Stimulated activated CD8-positive, alpha-beta memory T cell treated with anti-CD3 and anti-CD28 coated beads, Interleukin-15, amount 100 ng/mL, for 1 hour (primary cell): ENCODE results near the gene PARP3.
"Not testable (repeated sequence)": the region's sequence is repeated elsewhere in the genome, so short reads cannot be mapped to it uniquely, and the experiment has no call there.

Experiments used
- DNase-seq: peaks from one replicate; pipeline ENCODE4 v3.0.0-alpha.2; 2020; ENCODE audit warnings: low read depth

PARP3 gene

GRCh38 chr3:51941798-51942602 lies at the start of gene PARP3, which contains the start of gene RRP9:
TSS of gene PARP3 (plus strand) at chr3:51942363. CDS start at chr3:51943356, 993 bp downstream.
TSS of gene RRP9 (minus strand) at chr3:51941904. CDS start at chr3:51941867, 37 bp downstream.
- peak; percentile 98 for DNase-seq

GRCh38 chr3:51894391-51894790 lies 47.8 kb upstream of the PARP3 start:
- DNase-seq, result no peak

- no peak for DNase-seq
Observed at GRCh38 chr3:51894939-51895338, 47.2 kb upstream of the PARP3 start.

- DNase-seq, result no peak
Observed at GRCh38 chr3:51896607-51897305, 45.4 kb upstream of the PARP3 start.

DNA sequence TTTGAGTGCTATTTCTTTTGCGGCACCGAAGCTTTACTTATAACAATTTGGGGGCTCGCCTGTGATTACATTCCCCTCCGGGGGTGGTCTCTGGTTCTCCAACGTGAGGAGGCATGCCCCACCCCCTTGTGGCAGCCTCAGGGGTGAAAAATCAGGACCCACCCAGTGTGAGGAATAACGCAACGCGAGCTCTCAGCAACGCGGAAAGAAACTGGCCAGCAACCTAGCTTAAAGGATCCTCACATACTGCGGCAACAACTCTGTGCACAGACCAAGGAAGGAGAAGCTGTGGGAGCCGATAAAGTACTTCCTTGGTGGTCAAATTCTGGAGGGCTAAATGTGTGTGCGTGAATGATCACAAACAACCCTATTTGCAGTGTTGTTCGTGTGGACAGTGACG lies 44.8 kb upstream of the PARP3 start:
- DNase-seq, result no peak

DNA sequence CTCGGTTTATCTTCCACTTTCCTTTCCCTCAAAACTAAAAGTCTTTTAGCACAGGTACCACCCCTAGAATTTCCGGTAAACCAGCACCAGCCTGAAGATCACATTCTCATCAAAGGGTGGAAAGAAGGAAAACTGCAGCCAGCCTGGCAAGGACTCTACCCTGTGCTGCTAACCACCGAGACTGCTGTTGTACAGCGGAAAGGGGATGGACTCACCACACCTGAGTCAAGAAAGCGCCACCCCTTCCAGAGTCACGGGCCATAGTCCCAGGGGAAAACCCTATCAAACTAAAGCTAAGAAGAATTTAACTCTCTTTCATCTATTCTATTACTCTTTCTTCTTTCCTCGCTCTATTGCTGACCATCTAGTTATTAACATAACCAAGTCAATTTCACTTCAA lies 42.1 kb upstream of the PARP3 start:
- not testable (repeated sequence) for DNase-seq

- not testable (repeated sequence) for DNase-seq
Observed at GRCh38 chr3:51902361-51902760, 39.8 kb upstream of the PARP3 start.

DNA sequence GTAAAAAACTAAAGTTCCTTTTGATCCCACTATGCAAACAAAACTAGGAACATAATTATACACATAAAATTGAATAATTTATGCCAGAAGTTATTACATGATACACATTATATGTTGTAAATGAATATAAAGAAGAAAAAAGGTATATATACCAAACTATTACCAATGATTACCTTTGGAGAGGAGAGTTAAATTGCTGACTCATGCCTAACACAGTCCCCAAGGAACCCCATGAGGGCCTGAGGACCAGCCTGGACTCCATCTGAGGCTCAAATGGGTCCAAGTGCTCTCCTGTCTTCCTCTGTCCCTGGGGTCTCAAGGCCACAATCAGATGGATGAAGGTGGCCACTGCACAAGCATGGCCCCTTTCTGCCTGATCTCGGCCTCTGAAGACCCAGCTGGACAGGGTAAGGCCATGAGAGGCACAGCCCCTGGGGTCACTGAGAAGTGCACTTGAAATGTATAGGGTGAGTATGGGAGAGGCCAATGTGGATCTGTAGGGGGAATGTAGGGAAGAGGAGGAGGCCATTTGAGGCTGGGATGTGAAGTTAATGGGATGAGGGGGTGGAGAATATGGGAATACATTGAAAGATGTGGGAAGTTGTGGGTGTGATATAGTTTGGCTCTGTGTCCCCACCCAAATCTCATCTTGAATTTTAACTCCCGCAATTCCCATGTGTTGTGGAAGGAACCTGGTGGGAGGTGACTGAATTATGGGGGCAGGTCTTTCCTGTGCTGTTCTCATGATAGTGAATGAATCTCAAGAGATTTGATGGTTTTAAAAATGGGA lies 37.9 kb upstream of the PARP3 start:
- DNase-seq, result no peak

DNA sequence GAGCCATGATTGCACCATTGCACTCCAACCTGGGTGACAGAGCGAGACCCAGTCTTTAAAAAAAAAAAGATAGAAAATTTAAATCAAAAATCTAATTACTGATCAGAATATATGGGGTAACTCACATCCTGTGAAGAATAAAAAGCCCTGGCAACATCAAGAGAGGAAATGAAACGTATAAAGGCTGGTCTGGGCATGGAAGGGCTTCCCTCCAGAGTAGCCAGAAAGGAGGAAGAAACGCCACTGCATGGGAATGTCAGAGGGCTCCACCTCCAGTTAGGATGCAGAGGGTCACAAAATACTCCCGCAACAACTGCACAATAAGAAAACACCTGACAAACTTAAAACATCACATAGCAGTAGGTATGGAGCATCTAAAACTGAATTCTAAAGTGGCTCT lies 34.1 kb upstream of the PARP3 start:
- no peak for DNase-seq

DNA sequence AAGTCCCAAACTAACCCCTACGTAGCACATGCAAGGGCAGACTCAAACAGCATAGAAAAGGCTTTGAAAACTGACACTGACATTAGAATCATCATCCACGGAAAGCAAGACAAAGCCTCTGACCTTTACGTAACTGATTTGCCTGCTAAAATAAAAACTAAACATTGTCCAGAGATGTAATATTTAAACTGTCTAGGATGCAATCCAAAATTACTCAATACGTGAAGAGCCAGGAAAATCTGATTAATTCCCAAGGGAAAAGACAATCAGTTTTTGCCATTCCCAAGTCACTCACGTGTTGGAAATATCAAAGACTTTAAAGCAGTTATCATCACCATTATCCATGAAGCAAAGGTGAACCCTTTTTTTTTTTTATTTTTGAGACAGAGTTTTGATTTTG lies 25.7 kb upstream of the PARP3 start:
- DNase-seq, result no peak

DNA sequence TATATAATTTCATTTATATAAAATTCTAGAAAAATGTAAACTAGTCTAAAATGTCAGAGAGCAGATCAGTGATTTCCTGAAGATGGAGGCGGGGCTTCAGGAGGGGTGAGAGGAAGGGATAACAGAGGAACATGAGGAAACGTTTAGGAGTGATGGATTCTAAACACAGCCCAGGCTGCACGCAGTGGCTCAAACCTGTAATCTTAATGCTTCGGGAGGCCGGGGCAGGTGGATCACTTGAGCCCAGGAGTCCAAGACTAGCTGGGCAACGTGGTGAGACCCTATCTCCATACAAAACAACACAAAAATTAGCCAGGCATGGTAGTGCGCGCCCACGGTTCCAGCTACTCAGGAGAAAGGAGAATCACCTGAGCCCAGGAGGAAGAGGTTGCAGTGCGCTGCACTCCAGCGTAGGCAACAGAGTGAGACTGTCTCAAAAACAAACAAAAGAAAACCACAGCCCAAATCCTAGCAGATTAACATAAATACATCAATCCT lies 21.0 kb upstream of the PARP3 start:
- DNase-seq, result no peak

DNA sequence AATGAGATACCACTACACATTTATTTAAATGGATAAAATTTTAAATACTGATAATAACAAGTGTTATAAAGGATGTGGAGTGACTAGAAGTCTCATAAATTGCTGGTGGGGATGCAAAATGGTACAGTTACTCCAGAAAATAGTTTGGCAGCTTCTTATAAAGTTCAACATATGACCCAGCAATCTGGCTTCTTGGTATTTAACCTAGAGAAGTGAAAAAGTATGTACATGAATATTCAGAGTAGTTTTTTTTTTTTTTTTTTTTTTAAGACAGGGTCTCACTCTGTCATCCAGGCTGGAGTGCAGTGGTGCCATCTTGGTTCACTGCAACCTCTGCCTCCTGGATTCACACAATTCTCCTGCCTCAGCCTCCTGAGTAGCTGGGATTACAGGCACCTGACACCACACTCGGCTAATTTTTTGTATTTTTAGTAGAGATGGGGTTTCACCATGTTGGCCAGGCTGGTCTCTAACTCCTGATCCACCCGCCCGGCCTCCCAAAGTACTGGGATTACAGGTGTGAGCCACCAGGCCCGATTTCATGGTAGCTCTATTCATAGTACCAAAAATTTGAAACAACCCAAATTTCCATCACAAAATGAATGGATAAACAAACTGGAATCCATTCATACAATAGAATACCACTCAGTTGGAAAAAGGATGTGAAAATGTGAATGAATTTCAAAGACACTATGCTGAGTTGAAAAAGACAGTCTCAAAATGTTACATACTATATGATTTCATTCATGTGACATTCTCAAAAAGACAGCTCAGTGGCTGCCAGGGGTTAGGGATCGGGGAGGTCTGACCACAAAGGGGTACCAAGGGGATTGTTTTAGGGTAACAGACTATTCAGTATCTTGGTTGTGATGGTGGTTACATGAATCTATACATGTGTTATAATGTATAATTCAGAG lies 14.8 kb upstream of the PARP3 start:
- no peak for DNase-seq

DNA sequence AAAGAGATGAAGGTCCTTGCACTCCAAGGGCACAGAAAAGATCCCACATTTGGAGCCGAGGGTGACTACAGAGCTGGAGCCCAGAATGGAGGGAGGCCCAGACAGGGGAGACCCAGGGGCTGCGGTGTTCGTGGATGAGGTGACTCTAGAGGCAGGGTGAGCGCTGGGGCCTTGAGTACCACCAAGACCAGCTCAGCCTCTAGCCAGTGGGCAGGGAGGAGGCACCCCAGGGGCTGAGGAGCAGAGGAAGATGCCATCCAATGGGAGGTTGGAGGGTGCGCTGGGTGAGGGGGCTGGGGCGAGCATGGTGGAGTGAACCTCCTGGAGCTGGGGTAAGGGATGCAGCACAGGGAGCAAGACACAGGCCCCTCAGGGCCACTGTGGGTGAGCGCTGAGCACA lies 13.7 kb upstream of the PARP3 start:
- DNase-seq, result no peak

DNA sequence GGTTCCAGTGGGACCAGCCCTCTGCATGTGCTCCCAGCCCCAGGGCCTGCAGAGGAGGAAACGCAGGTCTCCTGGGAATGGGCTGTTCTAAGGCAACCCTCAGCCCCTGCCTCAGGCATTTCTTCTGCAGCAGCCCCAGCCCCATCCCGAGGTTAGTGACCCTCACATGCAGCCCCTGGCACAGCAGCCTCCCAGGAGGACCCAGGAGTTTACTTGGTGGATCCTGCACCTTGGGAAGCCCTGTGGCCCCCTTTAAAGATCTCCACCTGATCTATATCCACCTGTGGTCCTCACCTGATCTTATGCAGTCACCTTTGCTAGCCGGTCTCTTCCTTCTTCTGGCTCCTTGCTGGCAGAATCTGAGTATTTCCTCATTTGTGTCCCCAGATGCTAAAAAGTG lies 13.2 kb upstream of the PARP3 start:
- DNase-seq, result not testable (repeated sequence)

GRCh38 chr3:51929420-51930003 lies 12.7 kb upstream of the PARP3 start:
- DNase-seq, result no peak

DNA sequence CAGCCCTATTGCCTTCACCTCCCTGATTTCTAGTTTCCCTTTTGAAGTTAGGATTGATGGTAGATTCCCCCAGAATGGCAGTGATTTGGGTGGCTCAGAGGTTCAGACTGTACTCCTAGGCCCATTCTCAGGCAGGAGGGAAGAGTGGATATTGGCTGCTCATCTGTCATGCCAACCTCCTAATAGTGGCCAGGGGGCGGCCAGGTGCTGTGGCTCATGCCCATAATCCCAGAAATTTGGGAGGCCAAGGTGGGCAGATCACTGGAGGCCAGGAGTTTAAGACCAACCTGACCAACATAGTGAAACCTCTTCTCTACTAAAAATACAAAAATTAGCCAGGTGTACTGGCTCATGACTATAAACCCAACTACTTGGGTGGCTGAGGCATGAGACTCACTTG lies 11.7 kb upstream of the PARP3 start:
- DNase-seq, result no peak

- no peak for DNase-seq
Observed at GRCh38 chr3:51931756-51932155, 10.4 kb upstream of the PARP3 start.

- DNase-seq, result no peak
Observed at GRCh38 chr3:51932471-51933370, 9.4 kb upstream of the PARP3 start.

GRCh38 chr3:51933471-51934138 lies 8.6 kb upstream of the PARP3 start:
- DNase-seq, result no peak
